Measurements from ENCODE around the gene MCF2L2. TPM values are rescaled to one million over a fixed set of nuclear protein-coding genes. Genes with fewer than 3 reads are reported as not detected.

The MCF2L2 gene
- total RNA-seq, 1 donor from 2014 or later = 2.1 TPM

DNA sequence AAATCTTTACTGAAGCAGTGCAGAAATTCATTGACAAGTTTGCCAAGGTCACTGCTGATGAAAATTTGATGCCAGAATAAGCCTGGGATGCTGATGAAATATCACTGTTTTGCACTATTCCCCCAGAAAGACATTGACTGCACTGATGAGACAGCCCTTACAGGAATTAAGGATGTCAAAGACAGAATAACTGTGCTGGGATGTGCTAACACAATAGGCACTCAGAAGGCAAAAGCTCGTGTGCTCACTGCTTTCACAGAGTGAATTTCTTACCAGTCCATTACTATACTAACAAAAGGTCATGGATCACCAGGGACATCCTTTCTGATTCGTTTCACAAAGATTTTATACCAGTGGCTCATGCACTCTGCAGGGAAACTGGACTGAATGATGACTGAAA lies 69.4 kb downstream of the MCF2L2 start:
- no peak for DNase-seq (ENCODE audit: low read depth, low spot score)

DNA sequence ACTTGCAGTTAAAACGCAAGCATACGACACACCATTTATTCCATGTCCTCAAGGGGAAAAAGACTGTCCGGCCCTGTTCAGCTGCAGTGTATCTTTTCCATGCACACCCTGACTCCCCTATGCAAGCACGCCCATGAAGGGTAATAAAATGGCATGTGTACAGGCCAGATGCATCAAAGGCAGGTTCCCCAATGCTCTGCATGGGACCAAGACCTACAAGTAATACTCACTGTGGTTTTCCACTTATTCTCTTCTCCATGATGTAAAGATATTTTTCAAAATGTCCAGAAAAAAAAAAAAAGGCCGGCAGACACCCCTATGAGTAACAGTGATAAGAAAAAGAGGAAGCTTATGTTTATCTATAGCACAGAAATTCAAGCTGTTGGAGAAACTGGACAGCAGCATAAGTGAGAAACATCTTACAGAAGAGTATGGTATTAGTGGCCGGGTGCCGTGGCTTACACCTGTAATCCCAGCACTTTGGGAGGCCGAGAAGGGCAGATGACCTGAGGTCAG lies 70.8 kb downstream of the MCF2L2 start:
- Mint-ChIP-seq H3K4me1 (peaks cover 5% of the 10 kb centered on the region), H3K4me3 (no peak overlapping the region), H3K27me3 (ENCODE audit: low read depth) (no peaks in the 10 kb centered on the region), H3K36me3 (ENCODE audit: low read depth) (no peaks in the 10 kb centered on the region), H3K9me3 (no peaks in the 10 kb centered on the region), H3K27ac (ENCODE audit: unreplicated experiment) (no peak overlapping the region)
- TF ChIP-seq, protein P1, sequence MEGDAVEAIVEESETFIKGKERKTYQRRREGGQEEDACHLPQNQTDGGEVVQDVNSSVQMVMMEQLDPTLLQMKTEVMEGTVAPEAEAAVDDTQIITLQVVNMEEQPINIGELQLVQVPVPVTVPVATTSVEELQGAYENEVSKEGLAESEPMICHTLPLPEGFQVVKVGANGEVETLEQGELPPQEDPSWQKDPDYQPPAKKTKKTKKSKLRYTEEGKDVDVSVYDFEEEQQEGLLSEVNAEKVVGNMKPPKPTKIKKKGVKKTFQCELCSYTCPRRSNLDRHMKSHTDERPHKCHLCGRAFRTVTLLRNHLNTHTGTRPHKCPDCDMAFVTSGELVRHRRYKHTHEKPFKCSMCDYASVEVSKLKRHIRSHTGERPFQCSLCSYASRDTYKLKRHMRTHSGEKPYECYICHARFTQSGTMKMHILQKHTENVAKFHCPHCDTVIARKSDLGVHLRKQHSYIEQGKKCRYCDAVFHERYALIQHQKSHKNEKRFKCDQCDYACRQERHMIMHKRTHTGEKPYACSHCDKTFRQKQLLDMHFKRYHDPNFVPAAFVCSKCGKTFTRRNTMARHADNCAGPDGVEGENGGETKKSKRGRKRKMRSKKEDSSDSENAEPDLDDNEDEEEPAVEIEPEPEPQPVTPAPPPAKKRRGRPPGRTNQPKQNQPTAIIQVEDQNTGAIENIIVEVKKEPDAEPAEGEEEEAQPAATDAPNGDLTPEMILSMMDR (conservative IDR thresholded peaks at IDR 0.05) = no peak
- no peak for DNase-seq (ENCODE audit: low read depth, low spot score)

More for the DNA sequence above, 69.4 kb downstream of the MCF2L2 start:
- no peaks in the 10 kb centered on the region for H3K9me3 Mint-ChIP-seq
- TF ChIP-seq, protein P1 (conservative IDR thresholded peaks at IDR 0.05) = no peak
- H3K4me3 Mint-ChIP-seq = no peak overlapping the region
- peaks cover 5% of the 10 kb centered on the region for H3K4me1 Mint-ChIP-seq
- H3K27ac Mint-ChIP-seq (ENCODE audit: unreplicated experiment) = no peak overlapping the region
- no peaks in the 10 kb centered on the region for H3K27me3 Mint-ChIP-seq (ENCODE audit: low read depth)
- no peaks in the 10 kb centered on the region for H3K36me3 Mint-ChIP-seq (ENCODE audit: low read depth)

DNA sequence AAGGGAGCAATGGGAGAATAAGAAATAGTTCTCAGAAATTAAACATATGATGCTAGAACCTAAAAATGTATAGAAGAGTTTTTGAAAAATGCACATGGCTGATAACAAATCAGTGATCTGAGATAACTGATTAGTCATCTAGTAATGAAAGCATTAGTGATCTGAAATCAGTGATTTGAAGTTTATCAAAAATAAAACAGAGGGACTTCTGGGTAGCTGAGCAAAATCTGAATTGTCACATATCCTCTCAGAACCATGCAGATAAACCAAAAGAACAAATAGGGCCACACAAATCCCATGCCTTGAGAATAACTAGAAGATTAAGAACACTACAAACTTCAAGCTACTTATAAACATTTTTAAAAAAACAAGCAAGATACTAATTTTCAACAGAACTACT lies 71.5 kb downstream of the MCF2L2 start:
- H3K4me3 Mint-ChIP-seq = no peak overlapping the region
- H3K36me3 Mint-ChIP-seq (ENCODE audit: low read depth) = no peaks in the 10 kb centered on the region
- no peaks in the 10 kb centered on the region for H3K27me3 Mint-ChIP-seq (ENCODE audit: low read depth)
- TF ChIP-seq, protein P1 (conservative IDR thresholded peaks at IDR 0.05) = no peak
- no peak for DNase-seq (ENCODE audit: low read depth, low spot score)
- H3K9me3 Mint-ChIP-seq = no peaks in the 10 kb centered on the region
- H3K4me1 Mint-ChIP-seq = peaks cover 5% of the 10 kb centered on the region
- no peak overlapping the region for H3K27ac Mint-ChIP-seq (ENCODE audit: unreplicated experiment)

DNA sequence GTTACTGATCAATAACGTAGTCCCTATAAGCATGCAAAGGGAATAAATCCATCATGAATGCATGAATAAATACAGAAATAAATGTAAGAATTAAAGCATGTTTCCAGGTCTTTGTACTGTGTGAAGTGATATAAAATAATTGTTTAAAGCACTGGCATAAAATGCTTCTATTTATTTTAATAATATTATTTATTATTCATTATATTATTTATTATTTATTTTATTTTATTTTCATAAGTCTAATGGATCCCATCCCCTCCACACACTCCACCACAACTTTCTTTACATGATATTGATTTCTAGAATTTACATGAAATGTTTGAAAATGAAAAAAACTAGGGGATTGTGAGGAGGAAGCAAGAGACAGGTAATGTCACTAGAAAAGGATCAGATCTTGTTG lies 73.5 kb downstream of the MCF2L2 start:
- no peak overlapping the region for H3K27ac Mint-ChIP-seq (ENCODE audit: unreplicated experiment)
- peaks cover 5% of the 10 kb centered on the region for H3K4me1 Mint-ChIP-seq
- TF ChIP-seq, protein P1 (conservative IDR thresholded peaks at IDR 0.05) = no peak
- no peaks in the 10 kb centered on the region for H3K9me3 Mint-ChIP-seq
- no peak for DNase-seq (ENCODE audit: low read depth, low spot score)
- H3K4me3 Mint-ChIP-seq = no peak overlapping the region
- no peaks in the 10 kb centered on the region for H3K27me3 Mint-ChIP-seq (ENCODE audit: low read depth)
- no peaks in the 10 kb centered on the region for H3K36me3 Mint-ChIP-seq (ENCODE audit: low read depth)

DNA sequence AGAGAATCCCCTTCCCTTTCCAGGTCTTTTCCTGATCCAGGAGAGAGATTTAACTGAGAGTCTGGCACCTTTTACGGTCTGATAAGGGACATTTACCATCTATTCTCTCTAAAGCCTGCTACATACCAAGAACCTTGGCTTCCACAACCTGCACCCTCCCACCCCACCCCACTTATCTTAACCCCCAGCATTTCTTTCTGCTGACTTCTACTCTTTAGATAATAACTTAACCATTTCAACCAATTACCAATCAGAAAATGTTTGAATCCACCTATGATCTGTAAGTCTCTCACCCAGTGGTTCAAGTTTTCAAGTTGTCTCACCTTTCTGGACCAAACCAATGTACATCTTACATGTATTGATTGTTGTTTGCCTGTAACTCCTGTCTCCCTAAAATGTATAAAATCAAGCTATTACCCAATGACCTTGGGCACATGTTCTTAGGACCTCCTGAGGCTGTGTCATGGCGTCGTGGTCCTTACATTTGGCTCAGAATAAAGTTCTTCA lies 74.0 kb downstream of the MCF2L2 start:
- no peaks in the 10 kb centered on the region for H3K9me3 Mint-ChIP-seq
- H3K36me3 Mint-ChIP-seq (ENCODE audit: low read depth) = no peaks in the 10 kb centered on the region
- H3K27ac Mint-ChIP-seq (ENCODE audit: unreplicated experiment) = no peak overlapping the region
- no peaks in the 10 kb centered on the region for H3K27me3 Mint-ChIP-seq (ENCODE audit: low read depth)
- TF ChIP-seq, protein P1 (conservative IDR thresholded peaks at IDR 0.05) = no peak
- peaks cover 3% of the 10 kb centered on the region for H3K4me1 Mint-ChIP-seq
- DNase-seq (ENCODE audit: low read depth, low spot score) = no peak
- no peak overlapping the region for H3K4me3 Mint-ChIP-seq
